PC-9 (cell line): ENCODE results near the gene SGMS1.

Source experiments
- CTCF ChIP-seq: fragments of 200-600 bp; sonication (generic); conservative IDR thresholded peaks from 2 replicates; pipeline ENCODE4 v1.6.1; 2017; ENCODE audit warnings: mixed run types, antibody characterized with exemption, mild to moderate bottlenecking, moderate library complexity
- EZH2 ChIP-seq: fragments of 200-600 bp; sonication (generic); IDR thresholded peaks from 2 replicates; pipeline ENCODE4 v1.8.0; 2017; ENCODE audit warnings: antibody characterized with exemption, low read depth

GRCh38 chr10:50536617-50537240 is 87.0 kb downstream of the SGMS1 start:
- TF ChIP-seq EZH2 (no peak), CTCF (no peak)
